ENCODE measurements around the gene PKP4. TPM values are rescaled to one million over a fixed set of nuclear protein-coding genes. Genes with fewer than 3 reads are reported as not detected.

The PKP4 gene
- total and polyA plus RNA-seq, 4 experiments from 2014 or later = 1.4 to 39.3 (median 19.1) TPM

- no peak overlapping the region for H3K27ac Mint-ChIP-seq
- Histone ChIP-seq H3K4me1 (ENCODE audit: insufficient read depth, low read length) (no peaks in the 10 kb centered on the region), H3K9me3 (ENCODE audit: control insufficient read depth in 1 of 2, low read length in 2 of 2) (no peaks in the 10 kb centered on the region), H3K27me3 (ENCODE audit: insufficient read depth, low read length) (no peaks in the 10 kb centered on the region), H3K27ac (ENCODE audit: low read depth, low read length) (no peak overlapping the region), H3K36me3 (ENCODE audit: insufficient read depth, low read length) (no peaks in the 10 kb centered on the region), H3K4me3 (ENCODE audit: low read length in 2 of 2) (no peak overlapping the region)
- no peaks in the 10 kb centered on the region for H3K9me3 Mint-ChIP-seq
- ChIA-PET CTCF (ENCODE audit: partially characterized antibody) (no interaction called here), POLR2A (ENCODE audit: partially characterized antibody) (no interaction called here)
- H3K4me1 Mint-ChIP-seq = peaks cover 0 to 1% (median 0%) of the 10 kb centered on the region in 4 donors
- H3K36me3 Mint-ChIP-seq = peaks cover 0 to 12% of the 10 kb centered on the region in 2 donors
- no peak for DNase-seq
- intact Hi-C loops (cut with micrococcal nuclease) = no loop called here
- no peak overlapping the region for H3K4me3 Mint-ChIP-seq
- H3K27me3 Mint-ChIP-seq = no peaks in the 10 kb centered on the region
These were observed 103.5 kb downstream of the PKP4 start for GRCh38 chr2:158560259-158560658.

- H3K4me3 ChIP-seq (ENCODE audit: low read length in 2 of 2) = no peak overlapping the region
- H3K9me3 ChIP-seq (ENCODE audit: control insufficient read depth in 1 of 2, low read length in 2 of 2) = no peaks in the 10 kb centered on the region
- CTCF ChIA-PET (ENCODE audit: partially characterized antibody) = no interaction called here
- H3K27me3 ChIP-seq (ENCODE audit: insufficient read depth, low read length) = no peaks in the 10 kb centered on the region
- Mint-ChIP-seq H3K9me3 (no peaks in the 10 kb centered on the region), H3K27me3 (no peaks in the 10 kb centered on the region), H3K36me3 (peaks cover 0 to 12% of the 10 kb centered on the region in 2 donors), H3K4me3 (no peak overlapping the region), H3K4me1 (peaks cover 0 to 1% (median 0%) of the 10 kb centered on the region in 4 donors), H3K27ac (no peak overlapping the region)
- no peak for DNase-seq
- POLR2A ChIA-PET (ENCODE audit: partially characterized antibody) = no interaction called here
- intact Hi-C loops (cut with micrococcal nuclease) = no loop called here
- no peaks in the 10 kb centered on the region for H3K36me3 ChIP-seq (ENCODE audit: insufficient read depth, low read length)
- no peaks in the 10 kb centered on the region for H3K4me1 ChIP-seq (ENCODE audit: insufficient read depth, low read length)
- H3K27ac ChIP-seq (ENCODE audit: low read depth, low read length) = no peak overlapping the region
These were observed 104.3 kb downstream of the PKP4 start for GRCh38 chr2:158561054-158561453.

GRCh38 chr2:158567208-158567607 lies 110.5 kb downstream of the PKP4 start:
- Histone ChIP-seq H3K9me3 (ENCODE audit: control insufficient read depth in 1 of 2, low read length in 2 of 2) (no peaks in the 10 kb centered on the region), H3K27ac (ENCODE audit: low read depth, low read length) (no peak overlapping the region), H3K27me3 (ENCODE audit: insufficient read depth, low read length) (no peaks in the 10 kb centered on the region), H3K36me3 (ENCODE audit: insufficient read depth, low read length) (no peaks in the 10 kb centered on the region), H3K4me3 (ENCODE audit: low read length in 2 of 2) (no peak overlapping the region), H3K4me1 (ENCODE audit: insufficient read depth, low read length) (no peaks in the 10 kb centered on the region)
- Mint-ChIP-seq H3K27ac (no peak overlapping the region), H3K4me3 (no peak overlapping the region), H3K9me3 (peaks cover 0 to 24% (median 8%) of the 10 kb centered on the region in 8 donors), H3K36me3 (peaks cover 11 to 30% of the 10 kb centered on the region in 2 donors), H3K4me1 (no peaks in the 10 kb centered on the region), H3K27me3 (no peaks in the 10 kb centered on the region)
- ChIA-PET CTCF (ENCODE audit: partially characterized antibody) (no interaction called here), POLR2A (ENCODE audit: partially characterized antibody) (no interaction called here)
- intact Hi-C loops (cut with micrococcal nuclease) = no loop called here
- no peak for DNase-seq

- POLR2A ChIA-PET (ENCODE audit: partially characterized antibody) = no interaction called here
These were observed 112.5 kb downstream of the PKP4 start for GRCh38 chr2:158569284-158569683.

GRCh38 chr2:158570869-158571268 lies 114.1 kb downstream of the PKP4 start:
- intact Hi-C loops (cut with micrococcal nuclease) = no loop called here
- Mint-ChIP-seq H3K9me3 (peaks cover 0 to 25% (median 8%) of the 10 kb centered on the region in 8 donors), H3K27me3 (no peaks in the 10 kb centered on the region), H3K36me3 (peaks cover 11 to 26% of the 10 kb centered on the region in 2 donors), H3K4me1 (no peaks in the 10 kb centered on the region), H3K27ac (no peak overlapping the region), H3K4me3 (no peak overlapping the region)
- no peak for DNase-seq
- no peak overlapping the region for H3K4me3 ChIP-seq (ENCODE audit: low read length in 2 of 2)
- POLR2A ChIA-PET (ENCODE audit: partially characterized antibody) = no interaction called here
- no peaks in the 10 kb centered on the region for H3K36me3 ChIP-seq (ENCODE audit: insufficient read depth, low read length)
- H3K27ac ChIP-seq (ENCODE audit: low read depth, low read length) = no peak overlapping the region
- no peaks in the 10 kb centered on the region for H3K27me3 ChIP-seq (ENCODE audit: insufficient read depth, low read length)
- no peaks in the 10 kb centered on the region for H3K9me3 ChIP-seq (ENCODE audit: control insufficient read depth in 1 of 2, low read length in 2 of 2)
- CTCF ChIA-PET (ENCODE audit: partially characterized antibody) = no interaction called here
- H3K4me1 ChIP-seq (ENCODE audit: insufficient read depth, low read length) = no peaks in the 10 kb centered on the region

More at GRCh38 chr2:158569284-158569683, 112.5 kb downstream of the PKP4 start:
- intact Hi-C loops (cut with micrococcal nuclease) = no loop called here
- peaks cover 0 to 25% (median 8%) of the 10 kb centered on the region in 8 donors for H3K9me3 Mint-ChIP-seq
- no peaks in the 10 kb centered on the region for H3K4me1 ChIP-seq (ENCODE audit: insufficient read depth, low read length)
- no peaks in the 10 kb centered on the region for H3K27me3 Mint-ChIP-seq
- no peaks in the 10 kb centered on the region for H3K4me1 Mint-ChIP-seq
- CTCF ChIA-PET (ENCODE audit: partially characterized antibody) = no interaction called here
- no peaks in the 10 kb centered on the region for H3K27me3 ChIP-seq (ENCODE audit: insufficient read depth, low read length)
- DNase-seq = no peak
- no peak overlapping the region for H3K27ac ChIP-seq (ENCODE audit: low read depth, low read length)
- no peak overlapping the region for H3K4me3 Mint-ChIP-seq
- H3K27ac Mint-ChIP-seq = no peak overlapping the region
- H3K36me3 ChIP-seq (ENCODE audit: insufficient read depth, low read length) = no peaks in the 10 kb centered on the region
- H3K4me3 ChIP-seq (ENCODE audit: low read length in 2 of 2) = no peak overlapping the region
- no peaks in the 10 kb centered on the region for H3K9me3 ChIP-seq (ENCODE audit: control insufficient read depth in 1 of 2, low read length in 2 of 2)
- H3K36me3 Mint-ChIP-seq = peaks cover 11 to 30% of the 10 kb centered on the region in 2 donors

- no peak overlapping the region for H3K4me3 Mint-ChIP-seq
- H3K4me1 Mint-ChIP-seq = no peaks in the 10 kb centered on the region
- no peak overlapping the region for H3K4me3 ChIP-seq (ENCODE audit: low read length in 2 of 2)
- ChIA-PET POLR2A (ENCODE audit: partially characterized antibody) (no interaction called here), CTCF (ENCODE audit: partially characterized antibody) (interaction anchor here (0.6 kb wide), 1 partner anchor 58 kb away, joined by 3 read pairs; no protein-coding TSS in a partner anchor)
- H3K9me3 Mint-ChIP-seq = peaks cover 0 to 25% (median 8%) of the 10 kb centered on the region in 8 donors
- no peak for DNase-seq
- H3K36me3 Mint-ChIP-seq = peaks cover 9 to 16% of the 10 kb centered on the region in 2 donors
- intact Hi-C loops (cut with micrococcal nuclease) = no loop called here
- no peak overlapping the region for H3K27ac ChIP-seq (ENCODE audit: low read depth, low read length)
- H3K4me1 ChIP-seq (ENCODE audit: insufficient read depth, low read length) = no peaks in the 10 kb centered on the region
- H3K9me3 ChIP-seq (ENCODE audit: control insufficient read depth in 1 of 2, low read length in 2 of 2) = no peaks in the 10 kb centered on the region
- H3K27me3 ChIP-seq (ENCODE audit: insufficient read depth, low read length) = no peaks in the 10 kb centered on the region
- H3K27me3 Mint-ChIP-seq = no peaks in the 10 kb centered on the region
- no peaks in the 10 kb centered on the region for H3K36me3 ChIP-seq (ENCODE audit: insufficient read depth, low read length)
- H3K27ac Mint-ChIP-seq = no peak overlapping the region
These were observed 117.0 kb downstream of the PKP4 start for GRCh38 chr2:158573739-158574138.

- H3K9me3 Mint-ChIP-seq = peaks cover 0 to 19% (median 7%) of the 10 kb centered on the region in 8 donors
These were observed 118.4 kb downstream of the PKP4 start for GRCh38 chr2:158575051-158575635.

More at GRCh38 chr2:158575051-158575635, 118.4 kb downstream of the PKP4 start:
- no peaks in the 10 kb centered on the region for H3K9me3 ChIP-seq (ENCODE audit: control insufficient read depth in 1 of 2, low read length in 2 of 2)
- Mint-ChIP-seq H3K4me1 (peaks cover 0 to 2% (median 0%) of the 10 kb centered on the region in 4 donors), H3K27ac (no peak overlapping the region), H3K27me3 (no peaks in the 10 kb centered on the region), H3K4me3 (no peak overlapping the region), H3K36me3 (peaks cover 6 to 26% of the 10 kb centered on the region in 2 donors)
- no peaks in the 10 kb centered on the region for H3K4me1 ChIP-seq (ENCODE audit: insufficient read depth, low read length)
- CTCF ChIA-PET (ENCODE audit: partially characterized antibody) = no interaction called here
- intact Hi-C loops (cut with micrococcal nuclease) = no loop called here
- H3K4me3 ChIP-seq (ENCODE audit: low read length in 2 of 2) = no peak overlapping the region
- H3K27ac ChIP-seq (ENCODE audit: low read depth, low read length) = no peak overlapping the region
- no peak for DNase-seq
- no peaks in the 10 kb centered on the region for H3K36me3 ChIP-seq (ENCODE audit: insufficient read depth, low read length)
- POLR2A ChIA-PET (ENCODE audit: partially characterized antibody) = no interaction called here
- H3K27me3 ChIP-seq (ENCODE audit: insufficient read depth, low read length) = no peaks in the 10 kb centered on the region
